TTC549 (cell line): ENCODE data around the gene IRF2BP2.

Experiments used
- FAIRE-seq: peaks from 2 replicates; lab custom pipeline; 2012; peaks lifted over from hg19 to GRCh38; lab: Jason Lieb, UNC

Gene IRF2BP2

DNA sequence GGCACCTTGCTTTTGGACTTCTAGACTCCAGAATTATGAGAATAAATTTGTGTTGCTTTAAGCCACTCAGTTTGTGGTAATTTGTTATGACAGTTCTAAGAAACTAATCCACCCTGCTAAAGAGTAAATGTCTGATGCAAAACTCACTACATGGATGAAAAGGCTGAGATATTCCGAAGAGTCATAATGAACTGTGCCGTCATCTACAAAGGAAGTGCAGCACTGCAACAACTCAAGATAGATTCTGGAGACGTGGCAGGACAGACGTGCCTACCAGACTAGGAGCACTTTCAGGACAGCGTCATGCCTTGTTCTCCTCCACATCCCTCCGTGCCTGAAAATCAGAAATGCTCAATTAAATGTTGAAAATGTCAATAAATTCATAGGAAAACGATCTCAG is 24.4 kb upstream of the IRF2BP2 start:
- no peak for FAIRE-seq

DNA sequence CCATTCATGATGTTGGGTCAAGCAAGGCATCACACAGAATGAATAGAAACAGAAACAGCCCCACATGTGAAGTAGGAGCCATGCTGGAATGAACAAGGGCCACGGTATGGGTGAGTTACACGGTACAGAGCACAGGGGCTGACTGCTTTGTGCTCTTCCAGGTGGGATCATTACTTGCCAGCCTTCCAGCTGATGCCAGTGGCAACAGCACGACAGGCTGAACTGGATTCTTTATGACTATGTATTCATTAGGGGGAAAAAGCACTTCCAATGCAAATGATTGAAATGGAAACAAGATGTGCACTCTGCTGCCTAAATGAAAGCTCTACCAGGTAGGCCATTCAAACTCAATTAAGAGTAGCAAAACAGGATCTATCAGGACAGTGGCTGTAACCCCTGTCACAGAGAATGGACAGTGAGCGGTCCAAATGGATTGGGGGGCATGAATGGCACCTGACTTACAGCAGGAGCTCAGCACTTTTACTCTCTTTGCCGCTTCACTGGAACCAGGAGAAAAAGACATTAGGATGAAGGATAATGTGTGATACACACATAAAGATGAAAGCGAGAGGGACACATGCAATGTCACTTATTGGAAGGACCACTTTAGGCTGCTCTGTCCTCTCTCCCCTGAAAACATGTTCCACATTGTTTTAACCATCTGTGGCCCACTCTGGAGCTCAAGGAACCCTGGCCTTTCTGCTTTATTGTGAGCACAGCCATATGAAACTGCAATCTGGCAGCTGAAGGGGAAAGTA is 23.4 kb upstream of the IRF2BP2 start:
- no peak for FAIRE-seq

DNA sequence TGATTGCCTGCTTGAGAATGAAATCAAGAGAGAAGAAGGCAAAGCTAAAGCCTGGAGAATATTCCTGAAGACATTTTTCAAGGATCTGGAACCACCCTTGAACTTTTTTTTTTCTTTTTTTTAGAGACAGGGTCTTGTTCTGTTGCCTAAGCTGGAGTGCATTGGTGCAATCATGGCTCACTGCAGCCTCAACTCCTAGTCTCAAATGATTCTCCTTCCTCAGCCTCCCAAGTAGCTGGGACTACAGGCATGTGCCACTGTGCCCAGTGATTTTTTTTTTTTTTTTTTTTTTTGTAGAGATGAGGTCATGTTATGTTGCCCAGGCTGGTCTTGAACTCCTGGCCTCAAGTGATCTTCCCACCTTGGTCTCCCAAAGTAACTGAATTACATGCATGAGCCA is 22.2 kb upstream of the IRF2BP2 start:
- no peak for FAIRE-seq

DNA sequence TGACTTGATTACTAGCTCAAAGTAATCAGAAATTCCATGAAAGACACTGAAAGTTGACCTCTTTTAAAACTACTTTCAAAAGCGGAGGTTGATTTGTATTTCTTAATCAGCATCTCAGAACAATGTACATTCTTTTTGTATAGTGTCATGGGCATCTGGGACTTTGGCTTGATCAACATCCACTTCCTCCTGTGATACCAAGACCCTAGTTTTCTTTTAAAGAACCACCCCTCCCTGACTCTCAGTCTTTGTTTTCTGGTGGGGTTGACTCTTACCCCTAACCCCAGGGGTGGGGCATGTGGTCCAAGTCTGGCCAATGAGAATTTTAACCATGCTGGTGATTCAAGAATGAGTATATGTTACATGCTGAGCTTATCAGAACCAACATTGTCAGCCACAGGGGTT is 21.7 kb upstream of the IRF2BP2 start:
- peak; percentile 95 for FAIRE-seq

DNA sequence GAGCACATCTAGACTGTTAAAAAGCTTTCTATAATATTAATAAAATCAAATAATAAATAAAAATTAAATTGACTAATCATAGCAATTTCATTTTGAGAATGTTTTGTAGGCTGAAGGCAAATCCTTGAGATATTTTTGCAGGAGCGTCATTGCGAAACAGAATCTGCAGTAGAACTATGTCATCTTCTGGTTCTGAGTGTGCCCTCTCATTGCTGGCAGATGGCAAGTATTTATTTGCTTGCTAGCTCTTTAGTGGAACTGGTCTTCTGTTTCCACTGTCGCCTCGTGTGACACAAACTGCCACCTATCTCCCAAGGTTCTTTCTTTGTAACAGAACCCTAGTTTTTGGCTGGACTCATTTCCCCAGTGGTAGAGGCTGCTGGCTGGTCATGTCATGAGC is 19.0 kb upstream of the IRF2BP2 start:
- no peak for FAIRE-seq

DNA sequence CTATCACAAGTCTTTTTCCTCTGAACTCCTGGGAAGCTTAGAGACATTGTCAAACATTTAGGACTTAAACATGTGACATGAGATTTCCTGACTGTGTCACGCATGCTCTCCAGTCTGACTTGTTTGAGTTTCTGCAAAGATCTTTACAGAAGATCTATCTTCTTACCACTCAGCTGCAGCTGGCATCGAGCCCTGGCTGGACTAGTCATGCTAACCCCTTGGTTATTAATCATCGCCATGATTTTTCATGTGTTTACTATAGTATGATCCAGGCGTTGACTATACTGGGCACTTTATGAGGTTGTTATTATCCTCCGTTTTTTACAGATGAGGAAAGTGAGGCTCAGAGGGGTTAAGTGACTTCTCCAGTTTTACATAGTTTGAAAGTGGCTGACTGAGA is 18.1 kb upstream of the IRF2BP2 start:
- FAIRE-seq, result no peak

DNA sequence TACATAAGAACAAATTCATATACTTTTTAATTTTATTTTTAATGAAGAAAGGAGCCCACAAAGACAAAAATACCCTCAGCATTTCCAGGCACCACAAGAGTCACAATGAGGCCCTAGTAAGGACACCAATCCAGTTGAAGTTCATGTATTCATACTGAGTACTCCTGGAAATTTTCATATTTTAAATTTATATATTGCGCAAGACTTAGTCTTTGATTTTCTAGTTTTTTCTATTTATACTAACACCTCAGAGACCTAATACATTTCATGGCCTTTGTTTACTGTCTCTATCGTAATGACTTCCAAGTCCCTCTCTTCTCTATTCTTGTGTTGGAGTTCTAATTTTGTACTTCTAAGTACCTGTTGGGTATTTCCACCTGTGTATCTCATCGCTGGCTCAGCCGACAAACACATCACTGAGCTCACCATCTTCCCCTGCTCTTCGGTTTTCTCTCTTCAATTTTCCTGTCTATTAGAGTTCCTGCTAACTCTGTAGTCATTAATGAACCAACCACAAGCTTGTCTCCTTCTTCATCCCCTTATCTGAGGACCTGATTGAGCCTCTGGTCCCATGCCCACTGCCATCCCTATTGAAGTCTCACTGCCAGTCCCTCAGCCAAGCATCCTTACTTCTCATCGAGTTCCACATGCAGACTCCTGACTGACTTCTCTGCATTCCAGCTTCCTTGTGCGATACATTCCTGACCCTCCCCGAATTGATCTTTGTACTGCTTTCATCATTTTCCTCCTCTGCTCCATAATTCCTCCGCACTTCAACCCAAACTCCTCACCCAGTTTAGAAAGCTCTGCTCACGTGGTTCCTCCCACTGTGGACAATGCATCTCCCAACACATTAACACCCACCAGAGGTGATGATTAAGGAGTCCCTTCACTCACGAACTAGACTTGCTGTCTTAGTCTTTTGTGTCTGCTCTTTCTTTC is 17.3 kb upstream of the IRF2BP2 start:
- FAIRE-seq, result no peak

DNA sequence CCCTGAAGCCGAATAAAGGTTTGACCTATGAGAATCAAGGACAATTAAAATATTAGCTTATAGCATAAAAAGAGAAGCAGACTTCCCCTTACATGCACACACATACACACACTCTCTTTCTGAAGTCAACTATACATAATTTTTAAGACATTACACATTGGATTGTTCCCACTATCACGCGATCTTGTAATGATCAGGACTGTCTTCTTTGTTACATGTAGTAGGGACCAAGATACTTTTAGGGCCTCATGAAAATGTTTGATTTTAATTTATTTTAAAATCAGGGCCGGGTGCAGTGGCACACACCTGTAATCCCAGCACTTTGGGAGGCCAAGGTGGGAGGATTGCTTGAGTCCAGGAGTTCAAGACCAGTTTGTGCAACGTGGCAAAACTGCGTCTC is 16.4 kb upstream of the IRF2BP2 start:
- no peak for FAIRE-seq

DNA sequence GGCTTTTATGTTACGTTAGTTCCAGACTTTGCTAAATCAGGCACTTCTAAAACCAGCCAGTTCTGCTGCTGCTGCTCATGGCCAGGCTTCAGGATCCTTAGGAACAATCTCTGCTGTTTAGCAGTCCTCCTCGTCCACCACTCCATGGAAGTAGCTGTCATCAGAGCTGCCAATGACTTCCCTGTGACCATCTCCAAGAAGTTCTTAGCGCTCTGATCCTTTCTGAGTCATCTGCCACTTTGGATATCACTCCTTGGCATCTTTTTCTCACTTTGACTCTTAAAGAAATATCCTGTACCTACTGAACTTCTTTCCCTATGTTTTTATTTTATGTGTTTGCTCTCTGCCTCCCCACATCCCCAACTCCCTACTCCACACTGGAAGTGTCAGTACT is 14.7 kb upstream of the IRF2BP2 start:
- peak; percentile 13 for FAIRE-seq

DNA sequence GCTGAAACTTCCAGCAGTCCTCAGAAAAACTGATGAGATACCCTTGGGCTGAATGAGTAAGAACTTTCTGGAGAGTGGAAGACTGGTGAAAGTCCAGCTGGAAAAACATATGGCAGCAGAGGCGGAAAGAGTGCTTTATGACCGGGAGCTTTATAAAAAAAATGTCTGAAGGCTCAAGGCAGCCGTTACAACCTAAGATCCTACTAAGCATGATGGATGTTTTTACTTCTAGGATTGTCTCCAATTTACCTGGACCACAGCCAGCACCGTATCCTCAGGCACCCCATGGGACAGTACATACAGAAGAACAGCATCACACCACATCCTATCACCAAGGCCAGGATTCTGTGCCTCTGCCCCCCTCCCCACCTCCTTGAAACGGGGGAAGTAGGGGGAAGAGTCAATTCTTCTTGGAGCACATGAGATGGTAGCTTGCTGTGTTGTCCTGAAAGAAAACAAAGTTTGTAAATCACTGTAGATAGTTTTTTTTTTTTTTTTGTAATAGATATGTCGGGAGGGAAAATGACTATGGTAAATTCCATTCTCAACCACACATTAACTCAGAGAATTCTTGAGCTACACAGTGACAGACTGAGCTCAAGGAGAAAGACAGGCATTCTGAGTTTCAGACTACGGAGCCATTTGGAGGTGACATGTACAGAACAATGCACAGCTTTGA is 11.8 kb upstream of the IRF2BP2 start:
- peak; percentile 58 for FAIRE-seq

DNA sequence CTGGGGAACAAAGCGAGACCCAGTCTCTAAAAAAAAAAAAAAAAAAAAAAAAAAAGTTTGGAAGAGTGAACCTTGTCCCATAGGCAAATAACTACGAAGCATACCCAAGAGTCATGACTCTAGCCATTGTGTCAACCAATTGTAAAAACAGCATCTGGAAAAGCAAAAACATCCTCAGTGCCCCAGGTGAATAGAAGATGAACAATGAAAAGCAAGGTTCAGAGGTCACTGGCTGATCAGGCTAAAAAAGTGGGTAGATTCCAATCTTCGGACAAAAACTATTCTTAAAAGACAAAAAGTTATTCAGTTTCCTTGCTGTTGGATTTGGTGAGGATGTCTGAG is 11.1 kb upstream of the IRF2BP2 start:
- FAIRE-seq, result no peak

DNA sequence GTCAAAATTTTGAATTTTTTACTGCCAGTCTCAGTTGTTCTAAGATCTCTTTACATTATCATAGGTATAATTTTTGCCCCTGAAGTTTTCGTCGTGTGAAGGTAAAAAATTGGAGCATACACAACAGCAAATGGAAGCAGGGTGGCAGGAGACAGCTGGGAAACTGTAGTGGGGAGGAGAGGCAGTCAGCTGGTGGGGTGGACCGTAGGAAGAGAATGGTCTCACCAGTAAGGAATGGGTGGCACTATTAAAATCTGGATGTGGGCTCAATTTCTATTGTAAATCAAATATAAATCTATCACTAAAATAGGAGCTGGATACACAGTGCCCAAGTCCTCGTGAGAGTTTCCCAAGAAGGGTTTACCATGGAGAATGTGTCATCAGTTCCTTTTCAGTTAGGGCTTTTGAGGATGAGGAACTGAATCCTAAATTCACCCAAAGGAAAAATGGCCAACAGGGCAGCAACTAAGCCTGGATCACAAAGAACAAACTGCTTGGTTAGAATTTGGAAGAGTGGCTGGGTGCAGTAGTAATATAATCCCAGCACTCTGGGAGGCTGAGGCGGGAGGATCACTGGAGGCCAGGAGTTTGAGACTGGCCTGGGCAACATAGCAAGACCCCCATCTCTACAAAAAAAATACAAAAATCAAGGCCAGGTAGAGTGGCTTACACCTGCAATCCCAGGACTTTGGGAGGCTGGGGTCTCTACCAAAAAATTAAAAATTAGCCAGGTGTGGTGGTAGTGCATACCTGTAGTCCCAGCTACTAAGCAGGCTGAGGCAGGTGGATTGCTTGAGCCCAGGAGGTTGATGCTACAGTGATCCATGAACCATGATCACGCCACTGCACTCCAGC is 10.5 kb upstream of the IRF2BP2 start:
- no peak for FAIRE-seq

DNA sequence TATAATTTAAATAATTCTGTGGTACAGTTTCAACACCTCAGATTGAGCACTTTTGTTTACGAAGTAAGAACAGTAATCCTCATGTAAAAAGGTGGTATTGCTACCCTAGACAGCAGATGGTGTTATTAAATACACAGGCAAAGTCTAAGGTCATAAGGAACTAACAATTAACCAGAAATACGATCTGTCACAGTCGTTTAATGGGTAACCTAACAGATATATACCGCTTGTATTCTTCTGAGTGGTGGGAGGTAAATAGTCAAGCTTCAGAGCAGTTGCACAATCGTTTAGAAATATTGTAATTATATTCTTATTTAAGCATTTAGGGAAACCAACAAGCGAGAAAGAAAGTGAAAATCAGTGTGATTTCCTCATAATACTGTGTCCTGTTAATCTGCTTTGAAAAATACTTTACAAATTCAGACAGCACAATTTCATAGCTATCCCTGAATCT is 9.8 kb upstream of the IRF2BP2 start:
- no peak for FAIRE-seq

DNA sequence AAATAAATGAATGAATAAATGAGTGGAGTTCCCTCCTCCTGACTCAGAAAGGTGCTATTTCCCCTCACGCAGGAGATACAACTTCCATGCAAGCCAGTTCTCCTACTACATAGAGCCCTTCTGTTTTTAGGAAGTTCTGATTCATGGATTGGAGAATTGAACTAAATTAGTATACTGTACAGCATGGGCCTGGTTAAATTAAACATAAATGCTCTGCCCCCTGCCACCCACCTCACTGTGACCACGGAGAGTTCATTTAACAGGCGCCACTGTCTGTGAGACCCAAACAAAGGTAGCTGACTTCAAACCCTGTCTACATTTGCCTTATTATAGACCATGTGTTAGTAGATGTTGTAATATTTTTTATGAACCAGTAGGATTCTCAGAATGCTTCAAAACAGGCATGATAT is 9.1 kb upstream of the IRF2BP2 start:
- no peak for FAIRE-seq

DNA sequence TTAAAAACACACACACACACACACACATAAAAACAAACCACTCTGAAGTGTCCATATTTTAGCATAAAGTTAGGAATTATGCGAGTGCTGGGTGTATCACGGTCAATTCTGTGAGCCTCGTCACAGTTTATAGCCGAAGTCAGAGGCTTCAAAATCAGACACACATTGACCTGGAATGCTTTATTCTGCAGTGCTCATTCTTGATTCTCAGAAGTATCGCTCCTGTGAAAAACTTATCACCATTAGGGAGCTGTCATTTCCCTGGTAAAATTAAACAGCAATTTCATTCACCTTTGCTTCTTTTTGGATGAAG is 8.7 kb upstream of the IRF2BP2 start:
- no peak for FAIRE-seq

DNA sequence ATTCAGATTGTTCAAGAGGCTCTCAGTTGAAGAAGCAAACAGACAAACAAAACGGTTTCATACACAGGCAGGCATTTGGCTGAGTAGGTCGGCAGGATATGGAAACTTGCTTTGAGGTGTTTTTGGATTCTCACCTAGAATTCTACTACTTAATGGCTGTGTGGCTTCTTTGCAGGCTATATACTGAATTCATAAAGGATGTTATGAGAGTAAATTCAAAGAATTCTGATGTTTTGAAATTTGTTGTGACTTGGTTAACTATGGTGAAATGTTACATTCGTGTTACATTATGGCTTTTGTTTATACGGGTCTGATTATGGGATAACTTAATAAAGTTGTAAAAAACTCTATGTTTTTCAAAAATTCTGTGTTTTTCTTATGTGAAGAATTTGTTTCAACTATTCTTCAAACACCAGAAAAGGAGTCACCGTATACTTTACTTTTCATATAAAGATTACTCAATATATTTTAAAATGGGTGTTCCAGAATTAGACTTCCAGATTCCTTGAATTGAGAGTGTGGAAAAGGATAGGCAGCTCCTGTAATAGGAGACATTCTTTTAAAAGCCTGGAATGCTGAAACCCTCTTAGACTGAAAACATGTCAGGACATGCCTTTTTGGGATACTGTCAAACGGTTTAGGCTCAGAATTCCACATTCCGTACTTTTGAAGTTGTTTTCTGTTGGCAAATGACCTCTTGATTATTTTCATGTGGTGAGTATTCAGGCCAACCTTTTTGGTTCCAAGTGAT is 8.2 kb upstream of the IRF2BP2 start:
- peak; percentile 99 for FAIRE-seq

DNA sequence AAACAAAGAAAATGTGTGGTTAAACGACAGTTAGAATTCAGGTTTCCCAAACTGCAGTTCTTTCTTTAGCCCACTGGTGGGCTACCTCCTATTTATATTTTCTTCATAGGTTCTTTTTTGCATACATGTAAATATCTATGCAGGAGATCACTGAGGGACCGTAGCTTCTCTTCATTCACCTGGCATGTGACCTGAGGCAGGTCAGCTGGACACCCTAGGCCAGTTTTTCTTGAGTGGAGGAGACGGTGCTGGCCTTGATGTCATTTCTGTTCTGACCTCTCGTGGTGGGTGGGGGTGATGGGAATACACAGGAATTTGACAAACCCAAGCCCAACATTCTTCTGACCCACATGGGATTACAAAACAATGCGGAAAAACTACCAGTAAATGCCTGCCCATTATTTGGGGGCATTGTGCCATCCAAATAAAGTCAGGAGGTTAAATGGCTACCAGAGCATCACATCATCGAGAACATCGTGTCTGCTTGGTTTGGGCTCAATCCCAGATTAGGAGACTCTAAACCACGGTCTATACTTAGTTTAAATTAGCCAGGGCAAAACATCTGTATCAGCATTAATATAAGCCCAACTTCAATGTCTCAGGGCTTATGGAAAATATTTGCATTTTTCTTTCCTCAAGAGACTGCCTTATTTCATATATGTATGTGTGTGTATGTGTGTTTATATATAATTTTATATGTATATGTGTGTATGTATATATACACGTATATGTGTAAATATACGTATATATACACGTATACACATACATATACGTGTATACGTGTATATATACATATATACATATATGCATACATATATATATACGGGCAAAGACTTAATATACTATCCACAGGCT is 7.4 kb upstream of the IRF2BP2 start:
- FAIRE-seq, result no peak

DNA sequence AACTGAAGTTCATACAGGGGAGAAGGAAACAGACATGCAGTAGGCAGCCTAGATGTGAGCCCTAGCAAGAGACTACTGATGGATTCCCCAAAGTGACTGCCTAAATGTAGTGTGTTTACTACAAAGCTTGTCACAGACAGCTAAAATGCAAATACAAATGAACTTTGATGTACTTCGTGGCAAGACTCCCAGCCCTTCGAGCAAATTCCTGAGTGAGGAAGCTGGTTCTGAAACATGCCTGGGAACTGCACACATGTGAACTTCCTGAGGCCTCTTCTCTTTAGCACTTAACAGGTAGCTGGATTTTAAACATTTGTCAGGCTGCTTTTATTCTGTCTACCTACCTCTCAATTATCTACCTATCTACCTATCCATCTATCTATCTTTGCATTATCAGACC is 6.7 kb upstream of the IRF2BP2 start:
- no peak for FAIRE-seq

DNA sequence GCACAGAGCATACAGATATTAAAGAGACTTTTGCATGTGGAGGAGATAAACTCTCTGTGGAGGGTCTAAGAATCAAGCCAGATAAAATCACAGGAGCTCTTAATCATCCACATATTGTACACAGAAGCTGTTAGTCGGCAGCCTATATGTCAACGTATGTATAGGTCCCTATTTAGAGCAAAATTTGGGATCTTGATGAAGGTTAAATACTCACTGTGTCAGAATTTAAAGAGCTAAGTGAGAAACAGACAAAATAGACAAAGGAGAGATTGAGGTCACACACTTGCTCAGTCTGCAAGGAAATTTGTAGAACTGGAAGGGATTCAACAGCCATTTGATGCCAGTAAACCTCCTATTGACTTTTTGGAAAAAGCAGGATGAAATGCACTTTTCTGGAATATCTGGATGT is 4.1 kb upstream of the IRF2BP2 start:
- FAIRE-seq, result no peak

DNA sequence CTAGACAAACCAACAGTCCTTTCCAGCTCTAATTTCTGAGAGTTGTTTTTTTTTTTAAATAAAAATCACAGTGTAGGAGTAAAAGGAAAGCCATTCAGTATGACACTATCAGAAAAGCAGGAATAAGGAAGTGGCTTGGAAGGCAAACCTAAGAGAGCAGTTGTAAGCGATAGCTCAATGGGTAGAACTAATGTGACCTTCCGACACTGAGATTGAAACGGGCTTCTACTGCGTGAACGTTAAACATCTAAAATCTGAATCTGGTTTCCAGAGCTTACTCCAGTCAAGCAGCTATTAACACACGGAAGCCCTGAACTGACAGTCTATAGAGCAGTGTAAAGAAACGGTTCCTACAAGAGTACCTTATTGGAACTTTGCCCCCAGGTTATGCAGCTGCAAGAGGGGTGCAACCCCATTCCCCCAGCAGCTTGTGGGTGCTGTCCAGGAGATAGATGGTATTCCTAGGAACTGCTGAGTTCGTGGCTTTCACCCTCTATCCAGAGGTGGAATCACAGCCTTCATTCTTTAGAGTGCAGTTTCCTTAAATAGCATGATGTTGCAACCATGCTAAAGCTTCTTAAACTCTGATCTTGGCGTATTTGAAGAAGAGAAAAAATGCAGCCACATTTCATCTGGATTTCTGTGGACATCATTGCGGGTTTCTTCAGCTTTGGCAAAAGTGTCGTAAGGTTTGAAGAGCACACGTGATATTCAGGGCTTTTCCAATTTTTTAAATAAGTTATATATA is 3.3 kb upstream of the IRF2BP2 start:
- FAIRE-seq, result no peak
